Stimulated activated CD4-positive, alpha-beta T cell treated with anti-CD3 and anti-CD28 coated beads, Interleukin-12 subunit alpha, Interleukin-12 subunit beta, amount 100 ng/mL, for 24 hours (primary cell): Measurements from ENCODE around the gene ZDBF2.
"Not testable (repeated sequence)": the region's sequence is repeated elsewhere in the genome, so short reads cannot be mapped to it uniquely, and the experiment has no call there.

Source experiments
- DNase-seq, 2 experiments: peaks; one replicate each; pipeline ENCODE4 v3.0.0-alpha.2; 2020; ENCODE audit warnings: low read depth in 2 of 2

Gene ZDBF2

GRCh38 chr2:206259376-206260187 lies 14.9 kb upstream of the ZDBF2 start:
- no peak for DNase-seq

GRCh38 chr2:206260188-206261012 lies 14.1 kb upstream of the ZDBF2 start:
- DNase-seq = no peak

GRCh38 chr2:206263959-206264603 lies 10.4 kb upstream of the ZDBF2 start:
- no peak for DNase-seq

GRCh38 chr2:206266130-206267125 lies 8.0 kb upstream of the ZDBF2 start:
- DNase-seq = no peak

GRCh38 chr2:206267567-206267966 lies 6.9 kb upstream of the ZDBF2 start:
- no peak for DNase-seq

- DNase-seq = no peak
Observed at GRCh38 chr2:206271065-206271464, 3.4 kb upstream of the ZDBF2 start.

- DNase-seq = no peak
Observed at GRCh38 chr2:206273905-206274304, 558 bp upstream of the ZDBF2 start.

GRCh38 chr2:206275312-206276055 lies 1.0 kb downstream of the ZDBF2 start:
- no peak for DNase-seq

GRCh38 chr2:206276169-206276942 lies 1.9 kb downstream of the ZDBF2 start:
- no peak for DNase-seq

GRCh38 chr2:206277503-206277902 lies 3.0 kb downstream of the ZDBF2 start:
- DNase-seq = no peak

GRCh38 chr2:206282746-206283145 lies 8.3 kb downstream of the ZDBF2 start:
- DNase-seq = no peak

- no peak for DNase-seq
Observed at GRCh38 chr2:206287197-206287596, 12.7 kb downstream of the ZDBF2 start.

GRCh38 chr2:206289391-206289790 lies 14.9 kb downstream of the ZDBF2 start:
- DNase-seq = no peak

- DNase-seq = no peak
Observed at GRCh38 chr2:206296128-206296527, 21.7 kb downstream of the ZDBF2 start.

GRCh38 chr2:206299608-206300007 lies 25.1 kb downstream of the ZDBF2 start:
- DNase-seq = not testable (repeated sequence)

- DNase-seq = no peak
Observed at GRCh38 chr2:206305523-206306245, 31.2 kb downstream of the ZDBF2 start.

GRCh38 chr2:206311026-206311425 lies 36.6 kb downstream of the ZDBF2 start:
- no peak for DNase-seq

- no peak for DNase-seq
Observed at GRCh38 chr2:206316141-206316540, 41.7 kb downstream of the ZDBF2 start.

- DNase-seq = no peak
Observed at GRCh38 chr2:206323033-206323432, 48.6 kb downstream of the ZDBF2 start.
